Measurements from ENCODE around the gene DGKA. TPM values are rescaled to one million over a fixed set of nuclear protein-coding genes. Genes with fewer than 3 reads are reported as not detected.

The DGKA gene
- total and polyA plus RNA-seq, 2 of the 13 experiments (the other 11 are each of a cell fraction or from before 2014, with no cell fraction given) = 2.4 to 5.4 TPM

GRCh38 chr12:55927588-55928502 is 3.1 kb upstream of the DGKA start, which contains the start of gene PYM1 (continued):
- TF ChIP-seq USF2 (IDR thresholded peaks at IDR 0.05; ENCODE audit: low read depth, low read length) = no peak
- TF ChIP-seq USF2 (CRISPR knock-in tag; IDR thresholded peaks at IDR 0.05; ENCODE audit: borderline replicate concordance) = 0 out of 2 replicates have a peak, but pooled peaks have one; percentile 16
- TF ChIP-seq NFATC3 (CRISPR knock-in tag; IDR thresholded peaks at IDR 0.05) = peak; percentile 81; the same call in 1 of the 2 replicates
- TF ChIP-seq IKZF5 (CRISPR knock-in tag; IDR thresholded peaks at IDR 0.05) = 0 out of 2 replicates have a peak, but pooled peaks have one; percentile 13
- 0 out of 2 replicates have a peak, but pooled peaks have one; percentile 39 for TF ChIP-seq ZSCAN25 (CRISPR knock-in tag; IDR thresholded peaks at IDR 0.05)
- no peak for TF ChIP-seq ZNF781 (CRISPR knock-in tag; IDR thresholded peaks at IDR 0.05; ENCODE audit: borderline replicate concordance, not compliant biosample characterization)
- no peak for TF ChIP-seq RBAK (CRISPR knock-in tag; IDR thresholded peaks at IDR 0.05)
- TF ChIP-seq NR2F1 (CRISPR knock-in tag; IDR thresholded peaks at IDR 0.05) = peak; percentile 74 to 89
- TF ChIP-seq BORCS8-MEF2B (CRISPR knock-in tag; IDR thresholded peaks at IDR 0.05) = peak; percentile 36; the same call in 1 of the 2 replicates
- TF ChIP-seq, protein P1, sequence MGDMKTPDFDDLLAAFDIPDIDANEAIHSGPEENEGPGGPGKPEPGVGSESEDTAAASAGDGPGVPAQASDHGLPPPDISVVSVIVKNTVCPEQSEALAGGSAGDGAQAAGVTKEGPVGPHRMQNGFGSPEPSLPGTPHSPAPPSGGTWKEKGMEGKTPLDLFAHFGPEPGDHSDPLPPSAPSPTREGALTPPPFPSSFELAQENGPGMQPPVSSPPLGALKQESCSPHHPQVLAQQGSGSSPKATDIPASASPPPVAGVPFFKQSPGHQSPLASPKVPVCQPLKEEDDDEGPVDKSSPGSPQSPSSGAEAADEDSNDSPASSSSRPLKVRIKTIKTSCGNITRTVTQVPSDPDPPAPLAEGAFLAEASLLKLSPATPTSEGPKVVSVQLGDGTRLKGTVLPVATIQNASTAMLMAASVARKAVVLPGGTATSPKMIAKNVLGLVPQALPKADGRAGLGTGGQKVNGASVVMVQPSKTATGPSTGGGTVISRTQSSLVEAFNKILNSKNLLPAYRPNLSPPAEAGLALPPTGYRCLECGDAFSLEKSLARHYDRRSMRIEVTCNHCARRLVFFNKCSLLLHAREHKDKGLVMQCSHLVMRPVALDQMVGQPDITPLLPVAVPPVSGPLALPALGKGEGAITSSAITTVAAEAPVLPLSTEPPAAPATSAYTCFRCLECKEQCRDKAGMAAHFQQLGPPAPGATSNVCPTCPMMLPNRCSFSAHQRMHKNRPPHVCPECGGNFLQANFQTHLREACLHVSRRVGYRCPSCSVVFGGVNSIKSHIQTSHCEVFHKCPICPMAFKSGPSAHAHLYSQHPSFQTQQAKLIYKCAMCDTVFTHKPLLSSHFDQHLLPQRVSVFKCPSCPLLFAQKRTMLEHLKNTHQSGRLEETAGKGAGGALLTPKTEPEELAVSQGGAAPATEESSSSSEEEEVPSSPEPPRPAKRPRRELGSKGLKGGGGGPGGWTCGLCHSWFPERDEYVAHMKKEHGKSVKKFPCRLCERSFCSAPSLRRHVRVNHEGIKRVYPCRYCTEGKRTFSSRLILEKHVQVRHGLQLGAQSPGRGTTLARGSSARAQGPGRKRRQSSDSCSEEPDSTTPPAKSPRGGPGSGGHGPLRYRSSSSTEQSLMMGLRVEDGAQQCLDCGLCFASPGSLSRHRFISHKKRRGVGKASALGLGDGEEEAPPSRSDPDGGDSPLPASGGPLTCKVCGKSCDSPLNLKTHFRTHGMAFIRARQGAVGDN (CRISPR knock-in tag; IDR thresholded peaks at IDR 0.05) = peak; percentile 67; the same call in 1 of the 2 replicates
- TF ChIP-seq, protein P2, sequence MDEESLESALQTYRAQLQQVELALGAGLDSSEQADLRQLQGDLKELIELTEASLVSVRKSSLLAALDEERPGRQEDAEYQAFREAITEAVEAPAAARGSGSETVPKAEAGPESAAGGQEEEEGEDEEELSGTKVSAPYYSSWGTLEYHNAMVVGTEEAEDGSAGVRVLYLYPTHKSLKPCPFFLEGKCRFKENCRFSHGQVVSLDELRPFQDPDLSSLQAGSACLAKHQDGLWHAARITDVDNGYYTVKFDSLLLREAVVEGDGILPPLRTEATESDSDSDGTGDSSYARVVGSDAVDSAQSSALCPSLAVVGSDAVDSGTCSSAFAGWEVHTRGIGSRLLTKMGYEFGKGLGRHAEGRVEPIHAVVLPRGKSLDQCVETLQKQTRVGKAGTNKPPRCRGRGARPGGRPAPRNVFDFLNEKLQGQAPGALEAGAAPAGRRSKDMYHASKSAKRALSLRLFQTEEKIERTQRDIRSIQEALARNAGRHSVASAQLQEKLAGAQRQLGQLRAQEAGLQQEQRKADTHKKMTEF (CRISPR knock-in tag; IDR thresholded peaks at IDR 0.05) = peak; percentile 72
- TF ChIP-seq DPF2 (CRISPR knock-in tag; IDR thresholded peaks at IDR 0.05; ENCODE audit: borderline replicate concordance, low read depth) = no peak
- no peak for TF ChIP-seq KAT7 (CRISPR knock-in tag; IDR thresholded peaks at IDR 0.05; ENCODE audit: borderline replicate concordance)
- 0 out of 2 replicates have a peak, but pooled peaks have one; percentile 11 for TF ChIP-seq ZNF557 (CRISPR knock-in tag; IDR thresholded peaks at IDR 0.05)
- peak; percentile 57 for TF ChIP-seq YY1 (IDR thresholded peaks at IDR 0.05; ENCODE audit: insufficient read depth, insufficient replicate concordance, low read depth, low read length)
- peak; percentile 27; the same call in 1 of the 2 replicates for TF ChIP-seq ZNF414 (CRISPR knock-in tag; IDR thresholded peaks at IDR 0.05)
- TF ChIP-seq ZNF891 (CRISPR knock-in tag; IDR thresholded peaks at IDR 0.05) = peak; percentile 73; the same call in 1 of the 2 replicates
